ENCODE data around the gene PDGFA.

The PDGFA gene

GRCh38 chr7:500521-501420 is 18.9 kb downstream of the PDGFA start:
- TF ChIP-seq CTCF (IDR thresholded peaks at IDR 0.05; ENCODE audit: control insufficient read depth, extremely low read depth, insufficient read depth), result no peak
- no peak for DNase-seq (ENCODE audit: low read depth)
- no peak overlapping the region for H3K4me3 ChIP-seq (ENCODE audit: low read depth, low read length)

GRCh38 chr7:499853-500485 is 19.7 kb downstream of the PDGFA start:
- no peak for DNase-seq (ENCODE audit: low read depth)
- no peak for TF ChIP-seq CTCF (IDR thresholded peaks at IDR 0.05; ENCODE audit: control insufficient read depth, extremely low read depth, insufficient read depth)
- no peak overlapping the region for H3K4me3 ChIP-seq (ENCODE audit: low read depth, low read length)

DNA sequence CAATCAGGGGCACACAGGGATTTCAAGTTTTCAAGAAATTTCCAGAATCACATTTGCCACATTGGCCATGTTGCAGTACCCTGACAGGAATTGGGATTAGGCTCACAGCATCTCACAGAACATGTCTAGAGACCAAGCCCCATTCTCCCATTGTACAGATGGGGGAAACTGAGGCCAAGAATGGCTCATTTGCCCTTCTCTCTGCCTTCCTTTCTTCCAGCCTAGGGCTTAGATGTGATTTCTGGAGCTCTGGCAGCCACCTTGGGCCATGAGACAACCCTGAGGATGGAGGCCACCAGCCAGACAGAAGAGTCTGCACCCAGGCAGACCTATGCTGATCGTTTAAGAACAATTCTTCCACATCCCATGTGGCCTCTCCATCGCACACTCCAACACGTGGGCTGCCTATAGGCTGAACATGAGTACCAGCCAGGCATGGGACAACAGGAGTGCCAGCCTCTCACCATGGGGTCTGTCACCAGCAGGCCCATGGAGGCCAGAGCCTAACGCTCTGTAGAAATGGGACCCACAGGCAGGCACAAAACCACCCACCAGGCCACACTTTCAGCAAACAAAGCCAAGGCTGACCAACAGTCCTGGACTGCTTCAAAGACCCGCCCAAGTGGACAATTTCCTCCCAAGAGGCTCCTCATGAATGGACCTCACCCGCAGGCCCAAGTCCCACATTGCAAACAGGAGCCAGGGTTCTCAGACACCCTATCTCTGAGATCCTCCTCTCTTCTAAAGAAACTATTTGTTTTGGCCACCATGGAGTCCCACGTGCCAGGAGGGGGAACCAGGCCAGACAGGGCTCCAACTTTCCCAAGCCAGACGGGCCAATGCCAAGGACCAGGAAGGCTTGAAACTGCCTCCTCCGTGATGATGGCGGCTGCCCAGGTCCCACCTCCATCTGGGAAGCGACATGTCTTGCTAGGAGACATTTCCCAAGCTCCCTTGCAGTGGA is 20.7 kb downstream of the PDGFA start:
- DNase-seq (ENCODE audit: low read depth), result no peak
- no peak for TF ChIP-seq CTCF (IDR thresholded peaks at IDR 0.05; ENCODE audit: control insufficient read depth, extremely low read depth, insufficient read depth)
- H3K4me3 ChIP-seq (ENCODE audit: low read depth, low read length), result no peak overlapping the region

DNA sequence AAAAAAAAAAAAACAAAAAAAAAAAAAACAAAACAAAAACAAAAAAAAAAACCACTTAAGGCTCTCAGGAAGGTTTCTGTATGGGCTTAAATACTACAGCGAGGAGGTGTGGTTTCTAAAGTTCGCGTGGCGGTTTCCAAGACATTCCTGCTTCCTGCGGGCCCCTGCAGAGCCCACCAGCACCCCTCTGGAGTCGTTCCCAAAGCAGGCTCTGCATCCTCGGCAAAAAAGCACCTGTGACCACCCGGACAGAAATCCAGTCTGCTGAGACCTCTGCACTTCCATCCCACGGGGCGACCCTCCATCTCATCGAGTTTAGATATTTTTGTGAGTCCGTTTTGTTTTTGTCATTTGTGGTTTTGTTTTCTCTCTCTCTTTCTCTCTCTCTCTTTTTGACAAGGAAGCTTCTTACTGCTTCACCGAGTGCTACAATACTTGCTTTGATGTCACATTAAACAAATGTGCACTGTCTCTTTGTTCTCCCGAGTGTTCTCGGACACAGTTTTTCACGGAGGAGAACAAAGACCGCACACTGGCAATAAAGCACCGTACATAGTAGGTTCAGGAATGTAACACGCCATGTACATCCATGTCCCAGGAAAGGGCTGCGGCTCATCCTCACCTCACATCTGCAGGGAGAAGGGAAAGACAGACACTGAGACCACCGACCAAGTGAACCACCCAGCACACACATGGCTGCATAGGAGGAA is 21.5 kb downstream of the PDGFA start:
- TF ChIP-seq CTCF (IDR thresholded peaks at IDR 0.05; ENCODE audit: control insufficient read depth, extremely low read depth, insufficient read depth), result no peak
- no peak overlapping the region for H3K4me3 ChIP-seq (ENCODE audit: low read depth, low read length)
- no peak for DNase-seq (ENCODE audit: low read depth)

- TF ChIP-seq CTCF (IDR thresholded peaks at IDR 0.05; ENCODE audit: control insufficient read depth, extremely low read depth, insufficient read depth), result no peak
- no peak for DNase-seq (ENCODE audit: low read depth)
- H3K4me3 ChIP-seq (ENCODE audit: low read depth, low read length), result no peak overlapping the region
These were observed 22.3 kb downstream of the PDGFA start for GRCh38 chr7:497346-497745.
